SK-N-SH treated with all-trans-retinoic acid at 6 μM for 48 hours (cell line): ENCODE data around the gene SPEF1.

Experiments
- ATAC-seq: fragments of 200-7000 bp; cut with Tn5 transposase; 3 replicates; pipeline ENCODE4 v1.9.1; 2020; ENCODE audit warnings: mild to moderate bottlenecking, moderate library complexity
- ARNTL ChIP-seq: fragments of 450-650 bp; formaldehyde crosslinking; IDR thresholded peaks from 2 replicates; pipeline ENCODE4 v1.5.0; 2020; ENCODE audit warnings: low read depth, mild to moderate bottlenecking, moderate library complexity, borderline replicate concordance
- BACH2 ChIP-seq: fragments of 250-450 bp; sonication (Bioruptor Pico); IDR thresholded peaks from 2 replicates; pipeline ENCODE4 v1.9.0; 2021; ENCODE audit warnings: mild to moderate bottlenecking, borderline replicate concordance
- CSDC2 ChIP-seq: fragments of 250-450 bp; sonication (Bioruptor Pico); IDR thresholded peaks from 2 replicates; pipeline ENCODE4 v1.5.0; 2020; ENCODE audit warnings: mild to moderate bottlenecking, moderate library complexity
- ESRRG ChIP-seq: fragments of 250-450 bp; sonication (Bioruptor Pico); IDR thresholded peaks from 2 replicates; pipeline ENCODE4 v1.6.1; 2021; ENCODE audit warnings: mild to moderate bottlenecking
- GLIS3 ChIP-seq: fragments of 250-450 bp; sonication (Bioruptor Pico); IDR thresholded peaks from 2 replicates; pipeline ENCODE4 v1.5.0; 2020; ENCODE audit warnings: mild to moderate bottlenecking, moderate library complexity
- ISL1 ChIP-seq: fragments of 250-450 bp; sonication (Bioruptor Pico); IDR thresholded peaks from 2 replicates; pipeline ENCODE4 v2.1.2; 2022; ENCODE audit warnings: mild to moderate bottlenecking, moderate library complexity
- OSR1 ChIP-seq: fragments of 250-450 bp; sonication (Bioruptor Pico); IDR thresholded peaks from 2 replicates; pipeline ENCODE4 v1.8.0; 2022; ENCODE audit warnings: moderate library complexity, mild to moderate bottlenecking, inconsistent platforms
- PPARA ChIP-seq: fragments of 250-450 bp; sonication (Bioruptor Pico); IDR thresholded peaks from 2 replicates; pipeline ENCODE4 v1.5.0; 2020; ENCODE audit warnings: mild to moderate bottlenecking, borderline replicate concordance
- RARB ChIP-seq: fragments of 250-450 bp; sonication (Bioruptor Pico); IDR thresholded peaks from 2 replicates; pipeline ENCODE4 v1.8.0; 2021; ENCODE audit warnings: mild to moderate bottlenecking, moderate library complexity
- TCF4 ChIP-seq: fragments of 250-450 bp; sonication (Bioruptor Pico); IDR thresholded peaks from 2 replicates; pipeline ENCODE4 v1.8.0; 2021; ENCODE audit warnings: mild to moderate bottlenecking, moderate library complexity, borderline replicate concordance
- TOX ChIP-seq: fragments of 250-450 bp; sonication (Bioruptor Pico); IDR thresholded peaks from 2 replicates; pipeline ENCODE4 v1.8.0; 2021; ENCODE audit warnings: mild to moderate bottlenecking, moderate library complexity, borderline replicate concordance
- ZC3H10 ChIP-seq: fragments of 250-450 bp; sonication (Bioruptor Pico); IDR thresholded peaks from 2 replicates; pipeline ENCODE4 v1.5.1; 2021; ENCODE audit warnings: mild to moderate bottlenecking, moderate library complexity
- ZFP3 ChIP-seq: fragments of 250-450 bp; sonication (Bioruptor Pico); IDR thresholded peaks from 2 replicates; pipeline ENCODE4 v1.5.0; 2020; ENCODE audit warnings: mild to moderate bottlenecking, moderate library complexity
- ZFP30 ChIP-seq: fragments of 450-650 bp; formaldehyde crosslinking; IDR thresholded peaks from 2 replicates; pipeline ENCODE4 v1.5.0; 2022; ENCODE audit warnings: mild to moderate bottlenecking, moderate library complexity
- ZNF565 ChIP-seq: fragments of 450-650 bp; formaldehyde crosslinking; conservative IDR thresholded peaks from 2 replicates; pipeline ENCODE4 v1.5.0; 2020; ENCODE audit warnings: low read depth, mild to moderate bottlenecking, moderate library complexity
- ZNF70 ChIP-seq: fragments of 450-650 bp; formaldehyde crosslinking; IDR thresholded peaks from 2 replicates; pipeline ENCODE4 v1.5.0; 2020; ENCODE audit warnings: mild to moderate bottlenecking, moderate library complexity
- ZNF8 ChIP-seq: fragments of 450-650 bp; formaldehyde crosslinking; IDR thresholded peaks from 2 replicates; pipeline ENCODE4 v1.5.0; 2020; ENCODE audit warnings: mild to moderate bottlenecking, moderate library complexity
- TF ChIP-seq, protein P1 (sequence below): fragments of 250-450 bp; sonication (Bioruptor Pico); IDR thresholded peaks from 2 replicates; pipeline ENCODE4 v1.8.0; 2021; ENCODE audit warnings: low read depth, mild to moderate bottlenecking, moderate library complexity, borderline replicate concordance
- TF ChIP-seq, protein P2 (sequence below): fragments of 250-450 bp; sonication (Bioruptor Pico); IDR thresholded peaks from 2 replicates; pipeline ENCODE4 v1.5.1; 2020; ENCODE audit warnings: low read depth, mild to moderate bottlenecking, moderate library complexity
- TF ChIP-seq, protein P3 (sequence below): fragments of 250-450 bp; sonication (Bioruptor Pico); IDR thresholded peaks from 2 replicates; pipeline ENCODE4 v1.5.1; 2021; ENCODE audit warnings: mild to moderate bottlenecking, moderate library complexity
- TF ChIP-seq, protein P4 (sequence below): fragments of 250-450 bp; sonication (Bioruptor Pico); IDR thresholded peaks from 2 replicates; pipeline ENCODE4 v1.8.0; 2020; ENCODE audit warnings: mild to moderate bottlenecking, moderate library complexity, borderline replicate concordance

SPEF1 gene

DNA sequence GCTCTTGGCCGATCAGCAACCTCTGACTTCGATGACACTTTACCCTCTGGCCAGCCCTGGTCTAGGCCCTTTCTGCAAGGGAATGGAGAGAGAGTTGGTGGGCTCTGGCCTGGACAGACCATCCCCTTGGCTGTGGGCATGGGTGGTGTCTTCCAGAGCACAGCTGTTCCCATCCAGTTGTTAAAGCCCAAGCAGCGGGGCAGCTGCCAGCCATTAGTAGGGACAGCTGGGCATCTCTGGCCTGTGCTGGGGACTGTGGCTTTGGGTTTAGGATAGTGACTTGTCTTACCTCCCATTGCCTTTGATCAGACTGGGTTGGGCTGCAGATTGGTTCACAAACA lies 17.6 kb upstream of the SPEF1 start:
- no peak for ATAC-seq
- TF ChIP-seq TCF4 (no peak), PPARA (no peak), CSDC2 (CRISPR knock-in tag) (no peak), TOX (no peak), BACH2 (no peak), ZNF8 (CRISPR knock-in tag) (no peak), GLIS3 (CRISPR knock-in tag) (no peak), ZNF565 (CRISPR knock-in tag) (no peak), RARB (CRISPR knock-in tag) (no peak), ZC3H10 (no peak), ISL1 (no peak)
- TF ChIP-seq, protein P1, sequence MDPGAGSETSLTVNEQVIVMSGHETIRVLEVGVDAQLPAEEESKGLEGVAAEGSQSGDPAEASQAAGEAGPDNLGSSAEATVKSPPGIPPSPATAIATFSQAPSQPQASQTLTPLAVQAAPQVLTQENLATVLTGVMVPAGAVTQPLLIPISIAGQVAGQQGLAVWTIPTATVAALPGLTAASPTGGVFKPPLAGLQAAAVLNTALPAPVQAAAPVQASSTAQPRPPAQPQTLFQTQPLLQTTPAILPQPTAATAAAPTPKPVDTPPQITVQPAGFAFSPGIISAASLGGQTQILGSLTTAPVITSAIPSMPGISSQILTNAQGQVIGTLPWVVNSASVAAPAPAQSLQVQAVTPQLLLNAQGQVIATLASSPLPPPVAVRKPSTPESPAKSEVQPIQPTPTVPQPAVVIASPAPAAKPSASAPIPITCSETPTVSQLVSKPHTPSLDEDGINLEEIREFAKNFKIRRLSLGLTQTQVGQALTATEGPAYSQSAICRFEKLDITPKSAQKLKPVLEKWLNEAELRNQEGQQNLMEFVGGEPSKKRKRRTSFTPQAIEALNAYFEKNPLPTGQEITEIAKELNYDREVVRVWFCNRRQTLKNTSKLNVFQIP (CRISPR knock-in tag): no peak
- TF ChIP-seq, protein P2, sequence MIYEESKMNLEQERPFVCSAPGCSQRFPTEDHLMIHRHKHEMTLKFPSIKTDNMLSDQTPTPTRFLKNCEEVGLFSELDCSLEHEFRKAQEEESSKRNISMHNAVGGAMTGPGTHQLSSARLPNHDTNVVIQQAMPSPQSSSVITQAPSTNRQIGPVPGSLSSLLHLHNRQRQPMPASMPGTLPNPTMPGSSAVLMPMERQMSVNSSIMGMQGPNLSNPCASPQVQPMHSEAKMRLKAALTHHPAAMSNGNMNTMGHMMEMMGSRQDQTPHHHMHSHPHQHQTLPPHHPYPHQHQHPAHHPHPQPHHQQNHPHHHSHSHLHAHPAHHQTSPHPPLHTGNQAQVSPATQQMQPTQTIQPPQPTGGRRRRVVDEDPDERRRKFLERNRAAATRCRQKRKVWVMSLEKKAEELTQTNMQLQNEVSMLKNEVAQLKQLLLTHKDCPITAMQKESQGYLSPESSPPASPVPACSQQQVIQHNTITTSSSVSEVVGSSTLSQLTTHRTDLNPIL (CRISPR knock-in tag): no peak
- TF ChIP-seq, protein P3, sequence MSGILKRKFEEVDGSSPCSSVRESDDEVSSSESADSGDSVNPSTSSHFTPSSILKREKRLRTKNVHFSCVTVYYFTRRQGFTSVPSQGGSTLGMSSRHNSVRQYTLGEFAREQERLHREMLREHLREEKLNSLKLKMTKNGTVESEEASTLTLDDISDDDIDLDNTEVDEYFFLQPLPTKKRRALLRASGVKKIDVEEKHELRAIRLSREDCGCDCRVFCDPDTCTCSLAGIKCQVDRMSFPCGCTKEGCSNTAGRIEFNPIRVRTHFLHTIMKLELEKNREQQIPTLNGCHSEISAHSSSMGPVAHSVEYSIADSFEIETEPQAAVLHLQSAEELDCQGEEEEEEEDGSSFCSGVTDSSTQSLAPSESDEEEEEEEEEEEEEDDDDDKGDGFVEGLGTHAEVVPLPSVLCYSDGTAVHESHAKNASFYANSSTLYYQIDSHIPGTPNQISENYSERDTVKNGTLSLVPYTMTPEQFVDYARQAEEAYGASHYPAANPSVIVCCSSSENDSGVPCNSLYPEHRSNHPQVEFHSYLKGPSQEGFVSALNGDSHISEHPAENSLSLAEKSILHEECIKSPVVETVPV: no peak
- TF ChIP-seq, all 23 proteins: peak for 0

DNA sequence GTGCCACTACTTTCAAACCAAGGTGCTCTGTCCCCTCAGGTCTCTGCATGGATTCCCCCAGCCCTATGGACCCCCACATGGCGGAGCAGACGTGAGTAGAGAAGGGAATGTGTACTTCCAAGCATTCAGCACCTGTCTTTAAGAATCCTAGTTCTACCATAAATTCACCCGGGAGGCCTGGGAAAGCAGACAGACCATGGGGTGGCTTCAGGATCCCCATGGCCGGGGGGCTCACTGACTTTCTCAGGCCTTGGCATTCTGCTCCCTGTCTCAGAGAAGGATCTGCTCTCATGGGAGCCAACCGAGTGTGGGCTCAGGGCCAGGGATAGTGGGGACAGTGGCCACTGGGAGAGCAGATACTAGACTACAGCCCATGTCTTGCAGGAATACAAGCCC lies 17.1 kb upstream of the SPEF1 start:
- ATAC-seq: no peak
- TF ChIP-seq, protein P1 (CRISPR knock-in tag): no peak
- TF ChIP-seq, protein P2 (CRISPR knock-in tag): no peak
- no peak for TF ChIP-seq ZNF565 (CRISPR knock-in tag)
- TF ChIP-seq ZFP3 (CRISPR knock-in tag): no peak
- TF ChIP-seq, protein P3: no peak
- TF ChIP-seq BACH2: no peak
- TF ChIP-seq ARNTL (CRISPR knock-in tag): no peak
- no peak for TF ChIP-seq TOX
- TF ChIP-seq ZNF70: no peak
- no peak for TF ChIP-seq ZNF8 (CRISPR knock-in tag)
- TF ChIP-seq OSR1: no peak
- TF ChIP-seq ESRRG (CRISPR knock-in tag): no peak
- TF ChIP-seq, protein P4, sequence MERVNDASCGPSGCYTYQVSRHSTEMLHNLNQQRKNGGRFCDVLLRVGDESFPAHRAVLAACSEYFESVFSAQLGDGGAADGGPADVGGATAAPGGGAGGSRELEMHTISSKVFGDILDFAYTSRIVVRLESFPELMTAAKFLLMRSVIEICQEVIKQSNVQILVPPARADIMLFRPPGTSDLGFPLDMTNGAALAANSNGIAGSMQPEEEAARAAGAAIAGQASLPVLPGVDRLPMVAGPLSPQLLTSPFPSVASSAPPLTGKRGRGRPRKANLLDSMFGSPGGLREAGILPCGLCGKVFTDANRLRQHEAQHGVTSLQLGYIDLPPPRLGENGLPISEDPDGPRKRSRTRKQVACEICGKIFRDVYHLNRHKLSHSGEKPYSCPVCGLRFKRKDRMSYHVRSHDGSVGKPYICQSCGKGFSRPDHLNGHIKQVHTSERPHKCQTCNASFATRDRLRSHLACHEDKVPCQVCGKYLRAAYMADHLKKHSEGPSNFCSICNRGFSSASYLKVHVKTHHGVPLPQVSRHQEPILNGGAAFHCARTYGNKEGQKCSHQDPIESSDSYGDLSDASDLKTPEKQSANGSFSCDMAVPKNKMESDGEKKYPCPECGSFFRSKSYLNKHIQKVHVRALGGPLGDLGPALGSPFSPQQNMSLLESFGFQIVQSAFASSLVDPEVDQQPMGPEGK: no peak
- TF ChIP-seq PPARA: no peak
- no peak for TF ChIP-seq ZFP30 (CRISPR knock-in tag)
- no peak for TF ChIP-seq TCF4
- TF ChIP-seq GLIS3 (CRISPR knock-in tag): no peak
